ENCODE measurements around the gene EHMT1.
"Not testable (repeated sequence)": the region's sequence is repeated elsewhere in the genome, so short reads cannot be mapped to it uniquely, and the experiment has no call there.

DNA sequence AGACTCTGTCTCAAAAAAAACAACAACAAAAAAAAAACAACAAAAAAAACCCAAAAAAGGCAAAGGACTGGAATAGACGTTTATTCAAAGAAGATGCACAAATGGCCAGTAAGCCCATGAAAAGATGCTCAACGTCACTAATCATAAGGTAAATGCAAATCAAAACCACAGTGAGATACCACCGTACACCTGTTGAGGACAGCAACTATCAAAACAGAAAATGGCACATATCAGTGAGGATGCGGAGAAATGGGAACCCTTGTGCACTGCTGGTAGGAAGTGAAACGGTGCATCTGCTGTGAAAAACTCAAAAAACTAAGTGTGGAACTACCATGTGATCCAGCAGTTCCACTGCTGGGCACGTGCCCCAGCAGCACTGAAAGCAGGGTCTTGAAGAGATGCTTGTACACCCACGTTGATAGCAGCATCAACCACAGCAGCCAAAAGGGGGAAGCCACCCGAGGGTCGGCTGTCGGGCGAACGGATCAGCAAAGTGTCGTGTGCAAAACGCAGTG, 119.4 kb downstream of the EHMT1 start:
- TF ChIP-seq ARNT (IDR thresholded peaks at IDR 0.05); ZNF644 (tag; IDR thresholded peaks at IDR 0.05; ENCODE audit: low read depth); ZFX (CRISPR knock-in tag; IDR thresholded peaks at IDR 0.05); NFE2L1 (tag; IDR thresholded peaks at IDR 0.05; ENCODE audit: borderline replicate concordance, low read depth); ADNP (tag; IDR thresholded peaks at IDR 0.05); ZNF140 (CRISPR knock-in tag; IDR thresholded peaks at IDR 0.05): not testable (repeated sequence)
